NT2/D1 (cell line): ENCODE measurements around the gene NAALADL1.
A peak's percentile ranks its signal among the peaks of the same experiment; 100 is the strongest.

Experiments used
- DNase-seq: peaks from one replicate; pipeline ENCODE4 v3.0.0-alpha.2; 2011; ENCODE audit warnings: low read depth, low spot score
- H3K27me3 ChIP-seq: 2 replicates; pipeline ENCODE4 v1.6.0; 2011; ENCODE audit warnings: mild to moderate bottlenecking; ENCODE audit not compliant: insufficient read length, insufficient read depth
- H3K36me3 ChIP-seq: 2 replicates; pipeline ENCODE4 v1.6.1; 2011; ENCODE audit warnings: mild to moderate bottlenecking, low read length, mixed read lengths; ENCODE audit not compliant: insufficient read depth, insufficient read length
- H3K4me1 ChIP-seq: 2 replicates; pipeline ENCODE4 v1.5.1; 2011; ENCODE audit not compliant: insufficient read depth, insufficient read length
- H3K4me3 ChIP-seq: 2 replicates; pipeline ENCODE4 v1.5.1; 2011; ENCODE audit warnings: low read depth; ENCODE audit not compliant: insufficient read length
- H3K9ac ChIP-seq: 2 replicates; pipeline ENCODE4 v1.6.0; 2011; ENCODE audit warnings: low read depth; ENCODE audit not compliant: insufficient read length
- H3K9me3 ChIP-seq: 2 replicates; pipeline ENCODE4 v1.5.1; 2011; ENCODE audit warnings: mild to moderate bottlenecking, low read length; ENCODE audit not compliant: insufficient read depth
- SUZ12 ChIP-seq: IDR thresholded peaks from 2 replicates; pipeline ENCODE4 v1.6.1; 2011; ENCODE audit not compliant: insufficient read length, insufficient read depth; ENCODE audit errors: extremely low read depth
- YY1 ChIP-seq: IDR thresholded peaks from 2 replicates; pipeline ENCODE4 v1.6.1; 2011; ENCODE audit not compliant: insufficient read length, insufficient read depth
- ZNF274 ChIP-seq: IDR thresholded peaks from 2 replicates; pipeline ENCODE4 v1.6.1; 2011; ENCODE audit warnings: mild to moderate bottlenecking, low read depth, low read length

The NAALADL1 gene

DNA sequence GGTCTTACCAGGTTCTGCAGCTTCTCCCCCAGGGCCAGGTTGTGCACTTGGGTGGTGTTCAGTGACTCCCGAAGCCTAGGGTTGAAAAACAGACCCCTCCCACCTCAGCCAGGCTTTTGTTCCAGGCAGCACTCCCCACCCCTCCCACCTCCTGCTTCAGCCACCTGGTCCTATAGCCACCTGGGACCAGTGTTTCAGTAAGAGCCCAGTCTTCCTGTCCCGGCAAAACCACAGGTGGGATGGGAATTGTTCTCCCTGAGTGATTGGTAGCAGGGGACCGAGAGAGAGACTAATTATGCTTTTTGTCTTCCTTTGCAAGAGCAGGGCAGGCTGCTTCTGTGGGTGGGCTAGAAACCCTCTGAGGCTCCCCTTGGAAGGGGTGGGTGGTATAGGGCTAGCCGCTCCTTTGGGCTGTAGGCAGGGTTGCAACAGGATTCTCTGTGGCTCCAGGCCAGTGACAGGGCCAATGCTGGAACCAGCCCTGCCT, 8.5 kb upstream of the NAALADL1 start:
- no peak for TF ChIP-seq ZNF274
- no peak for TF ChIP-seq YY1
- TF ChIP-seq SUZ12, result no peak
- Histone ChIP-seq H3K9ac (peak overlapping the region; percentile 34), H3K4me1 (peaks cover 17% of the 10 kb centered on the region), H3K4me3 (no peak overlapping the region), H3K9me3 (no peaks in the 10 kb centered on the region), H3K36me3 (no peaks in the 10 kb centered on the region), H3K27me3 (no peaks in the 10 kb centered on the region)
- DNase-seq, result no peak

DNA sequence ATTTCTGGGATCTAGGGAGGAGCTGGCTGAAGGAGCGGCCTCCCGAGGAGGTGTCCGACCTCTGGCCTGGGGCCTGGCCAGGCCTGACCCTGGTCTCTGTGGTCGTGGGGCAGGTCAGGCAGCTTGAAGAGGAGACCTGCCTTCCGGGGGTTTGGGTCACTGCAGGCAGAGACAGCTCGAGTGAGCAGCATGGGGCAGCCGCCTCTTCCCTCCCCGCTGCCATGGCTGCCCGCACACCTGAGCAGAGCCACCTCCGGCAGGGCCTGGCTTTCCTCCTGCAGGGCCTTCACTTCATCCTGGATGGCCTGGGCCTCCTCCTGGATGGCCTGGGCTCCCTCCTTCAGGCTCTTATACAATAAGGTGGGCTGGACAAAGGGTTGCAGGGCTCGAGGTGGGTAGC, 8.0 kb upstream of the NAALADL1 start:
- Histone ChIP-seq H3K9ac (peak overlapping the region; percentile 34), H3K36me3 (no peaks in the 10 kb centered on the region), H3K4me1 (peaks cover 17% of the 10 kb centered on the region), H3K4me3 (no peak overlapping the region), H3K27me3 (no peaks in the 10 kb centered on the region), H3K9me3 (no peaks in the 10 kb centered on the region)
- DNase-seq, result no peak
- TF ChIP-seq YY1 (no peak), ZNF274 (no peak), SUZ12 (no peak)

DNA sequence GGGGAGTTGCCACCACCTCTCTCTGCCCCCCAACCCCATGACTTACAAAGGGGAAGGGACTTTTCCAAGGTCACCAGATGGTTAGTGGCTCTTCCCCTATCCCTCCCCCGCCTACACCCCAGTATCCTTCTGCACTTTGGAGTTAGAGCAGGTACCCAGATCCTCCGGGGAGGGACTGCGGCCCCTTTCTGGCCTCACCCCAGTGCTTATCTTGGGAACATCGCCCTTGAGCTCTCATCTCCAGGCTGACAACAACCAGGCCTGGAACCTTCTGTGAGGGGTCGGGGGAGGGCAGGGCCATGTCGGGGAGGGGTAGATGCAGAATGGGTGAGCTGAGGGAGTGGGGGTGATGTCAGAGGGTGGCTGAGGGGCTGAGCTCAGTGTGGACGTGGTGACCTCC, 7.5 kb upstream of the NAALADL1 start:
- H3K9me3 ChIP-seq, result no peaks in the 10 kb centered on the region
- no peaks in the 10 kb centered on the region for H3K36me3 ChIP-seq
- no peak for DNase-seq
- TF ChIP-seq YY1, result no peak
- no peak for TF ChIP-seq ZNF274
- TF ChIP-seq SUZ12, result no peak
- no peak overlapping the region for H3K9ac ChIP-seq
- peaks cover 17% of the 10 kb centered on the region for H3K4me1 ChIP-seq
- H3K27me3 ChIP-seq, result no peaks in the 10 kb centered on the region
- no peak overlapping the region for H3K4me3 ChIP-seq

DNA sequence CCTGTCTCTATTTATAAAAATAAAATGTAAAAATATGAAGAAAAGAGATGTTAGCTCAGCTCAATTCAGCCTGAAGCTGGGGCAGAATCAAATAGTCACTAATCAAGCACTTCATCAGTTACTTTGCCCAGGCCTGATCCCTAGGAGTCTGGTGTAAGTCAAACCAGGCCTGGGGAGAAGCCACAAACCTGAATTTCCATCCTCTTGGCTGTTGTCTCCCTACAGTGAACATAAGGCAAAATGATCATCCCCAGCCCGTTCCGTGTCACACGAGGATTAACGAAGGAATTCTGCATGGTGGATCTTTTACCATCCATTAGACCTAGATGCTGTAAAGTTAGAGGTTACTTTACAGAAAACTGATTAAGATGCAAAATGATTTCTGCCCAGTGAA, 6.5 kb upstream of the NAALADL1 start:
- H3K27me3 ChIP-seq, result no peaks in the 10 kb centered on the region
- TF ChIP-seq YY1, result no peak
- no peak for TF ChIP-seq ZNF274
- TF ChIP-seq SUZ12, result no peak
- DNase-seq, result no peak
- H3K4me3 ChIP-seq, result no peak overlapping the region
- H3K9ac ChIP-seq, result no peak overlapping the region
- no peaks in the 10 kb centered on the region for H3K9me3 ChIP-seq
- peaks cover 17% of the 10 kb centered on the region for H3K4me1 ChIP-seq
- no peaks in the 10 kb centered on the region for H3K36me3 ChIP-seq

DNA sequence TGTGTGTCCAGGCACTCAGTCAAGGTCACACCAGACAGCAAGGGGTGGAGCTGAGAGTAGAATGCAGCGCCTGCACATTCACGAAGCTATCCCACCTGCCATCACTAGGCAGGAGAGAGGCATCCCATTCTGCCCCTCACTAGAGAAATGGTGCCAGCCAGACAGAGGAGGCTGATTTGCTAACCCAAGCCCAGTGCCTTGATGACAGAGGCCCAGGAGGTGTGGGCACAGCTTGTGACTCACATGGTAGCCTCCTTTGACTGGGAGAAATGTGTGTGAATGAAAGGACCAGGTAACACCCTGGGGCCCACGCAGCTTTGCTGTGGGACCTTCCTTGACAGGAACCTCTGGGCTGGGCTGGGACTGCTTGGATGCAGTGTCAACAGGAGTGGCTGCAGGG, 5.2 kb upstream of the NAALADL1 start:
- H3K36me3 ChIP-seq, result no peaks in the 10 kb centered on the region
- H3K27me3 ChIP-seq, result no peaks in the 10 kb centered on the region
- H3K9me3 ChIP-seq, result no peaks in the 10 kb centered on the region
- DNase-seq, result no peak
- TF ChIP-seq SUZ12 (no peak), YY1 (no peak)
- peaks cover 17% of the 10 kb centered on the region for H3K4me1 ChIP-seq
- H3K4me3 ChIP-seq, result no peak overlapping the region
- no peak overlapping the region for H3K9ac ChIP-seq

DNA sequence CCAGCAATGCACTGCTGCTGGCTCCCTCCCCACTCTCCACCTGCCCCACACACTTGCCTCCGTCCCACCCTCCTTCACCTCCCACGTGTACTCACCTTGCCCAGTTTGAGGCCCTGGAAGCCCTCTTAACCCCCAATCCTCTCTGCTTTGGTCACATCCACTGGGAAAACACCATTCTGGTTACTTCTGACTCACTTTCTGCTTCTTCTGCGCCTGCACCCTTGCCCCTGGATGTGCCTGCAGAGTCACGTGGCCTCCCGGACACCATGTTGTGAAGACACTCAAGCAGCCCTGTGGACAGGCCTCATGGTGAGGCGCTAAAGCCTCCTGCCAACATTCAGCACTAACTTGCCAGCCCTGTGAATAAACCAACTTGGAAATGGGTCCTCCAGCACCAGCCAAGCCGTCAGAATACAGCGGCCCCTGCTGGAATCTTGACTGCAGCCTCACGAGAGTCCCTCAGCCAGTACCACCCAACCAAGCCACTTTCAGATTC, 2.6 kb upstream of the NAALADL1 start:
- Histone ChIP-seq H3K27me3 (no peaks in the 10 kb centered on the region), H3K36me3 (no peaks in the 10 kb centered on the region), H3K9ac (no peak overlapping the region), H3K4me1 (peaks cover 4% of the 10 kb centered on the region), H3K9me3 (no peaks in the 10 kb centered on the region), H3K4me3 (no peak overlapping the region)
- DNase-seq, result no peak
- TF ChIP-seq ZNF274 (no peak), SUZ12 (no peak), YY1 (no peak)

DNA sequence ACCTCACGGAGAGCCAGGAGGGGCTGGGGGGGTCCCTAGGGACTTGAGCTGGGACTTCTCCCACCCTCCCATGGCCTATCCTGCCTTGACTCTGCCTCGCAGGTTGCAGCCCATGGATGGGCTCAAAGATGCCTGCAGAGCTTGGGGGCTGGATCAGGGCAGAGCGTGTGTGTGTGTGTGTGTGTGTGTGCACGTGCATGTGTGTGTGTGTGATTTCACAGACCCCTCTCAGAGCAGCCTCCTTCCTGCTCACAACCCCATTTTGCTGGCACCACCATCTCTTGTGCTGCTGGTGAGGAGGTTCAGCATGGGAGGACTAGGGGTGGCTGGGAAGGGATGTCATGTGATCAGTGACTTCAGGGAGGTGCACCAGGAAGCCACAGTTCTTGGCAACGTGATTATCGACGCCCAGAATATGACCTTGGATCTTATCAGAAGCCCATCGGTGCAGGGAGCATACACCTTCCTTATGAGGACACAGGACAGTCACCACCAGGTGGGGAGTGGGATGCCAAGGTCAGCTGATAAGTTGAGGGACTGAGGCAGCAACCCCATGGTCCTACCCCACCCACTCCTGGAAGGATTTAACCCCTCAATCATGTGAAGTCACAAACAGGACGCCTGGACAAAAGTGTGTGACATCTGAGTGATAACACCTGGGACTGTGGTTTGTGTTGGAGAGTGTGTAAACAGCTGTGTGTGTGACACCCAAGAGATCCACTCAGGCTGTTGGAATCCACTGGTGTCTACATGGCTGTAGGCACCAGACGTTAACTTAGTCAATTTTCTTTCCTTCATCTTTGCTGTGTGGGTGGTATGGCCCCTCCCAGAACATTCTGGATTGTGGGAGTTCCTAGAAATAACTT, 1.8 kb upstream of the NAALADL1 start:
- Histone ChIP-seq H3K4me3 (no peak overlapping the region), H3K9ac (no peak overlapping the region), H3K27me3 (no peaks in the 10 kb centered on the region), H3K36me3 (no peaks in the 10 kb centered on the region), H3K4me1 (peaks cover 3% of the 10 kb centered on the region), H3K9me3 (no peaks in the 10 kb centered on the region)
- DNase-seq, result no peak
- TF ChIP-seq SUZ12 (no peak), ZNF274 (no peak)

DNA sequence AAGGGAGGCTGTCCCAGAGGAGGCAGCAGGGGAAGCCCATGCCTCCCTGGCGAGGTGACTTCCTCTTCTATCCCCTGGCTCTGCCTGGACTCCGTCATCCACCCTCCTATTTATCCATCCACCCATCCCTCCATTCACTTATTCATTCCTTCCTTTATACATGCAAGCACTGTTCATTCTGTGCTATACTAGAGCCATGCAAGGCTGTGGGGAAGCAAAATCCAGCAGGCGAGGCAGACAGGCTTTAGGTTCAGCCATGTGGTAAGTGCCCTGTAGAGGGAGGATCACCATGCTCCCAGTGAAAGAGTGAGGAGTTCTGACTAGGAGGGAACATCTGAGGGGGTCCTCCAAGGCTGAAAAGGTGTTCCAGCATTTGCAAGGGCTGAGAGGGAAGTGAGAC, 1.2 kb upstream of the NAALADL1 start:
- H3K9ac ChIP-seq, result no peak overlapping the region
- H3K27me3 ChIP-seq, result no peaks in the 10 kb centered on the region
- H3K4me1 ChIP-seq, result peaks cover 3% of the 10 kb centered on the region
- DNase-seq, result no peak
- H3K36me3 ChIP-seq, result no peaks in the 10 kb centered on the region
- no peak for TF ChIP-seq ZNF274
- no peaks in the 10 kb centered on the region for H3K9me3 ChIP-seq
- no peak overlapping the region for H3K4me3 ChIP-seq
